GM18520 (cell line): Measurements from ENCODE around the gene MPC1.
A peak's percentile ranks its signal among the peaks of the same experiment; 100 is the strongest.
"Not testable (repeated sequence)": the region's sequence is repeated elsewhere in the genome, so short reads cannot be mapped to it uniquely, and the experiment has no call there.

Experiments used
- ATAC-seq: cut with Tn5 transposase; IDR thresholded peaks from one replicate; pipeline ENCODE4 v1.9.1; 2021; ENCODE audit not compliant: unreplicated experiment

The MPC1 gene

GRCh38 chr6:166348305-166348949 is 34.3 kb downstream of the MPC1 start:
- no peak for ATAC-seq

- ATAC-seq = no peak
These were observed 35.8 kb downstream of the MPC1 start for GRCh38 chr6:166346965-166347364.

- no peak for ATAC-seq
These were observed 36.3 kb downstream of the MPC1 start for GRCh38 chr6:166346449-166346848.

DNA sequence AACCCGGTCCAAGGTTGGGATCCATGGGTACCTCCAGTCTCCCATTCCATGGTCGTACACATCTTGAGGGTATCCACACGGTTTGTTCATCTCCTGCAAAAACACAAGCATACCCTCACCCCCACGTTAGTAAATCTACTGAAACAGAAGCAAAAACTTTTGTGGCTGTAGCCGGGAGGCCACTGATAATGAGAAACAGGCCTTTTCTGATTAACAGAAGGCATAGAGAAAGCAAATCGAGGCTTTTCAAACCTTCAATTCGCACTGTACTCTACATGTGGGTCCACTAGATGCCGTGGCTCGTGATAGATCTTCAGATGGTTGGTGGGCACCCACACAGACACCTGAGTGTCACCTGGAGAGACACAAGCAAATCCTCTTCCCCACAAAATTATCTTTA is 37.1 kb downstream of the MPC1 start:
- ATAC-seq = not testable (repeated sequence)

DNA sequence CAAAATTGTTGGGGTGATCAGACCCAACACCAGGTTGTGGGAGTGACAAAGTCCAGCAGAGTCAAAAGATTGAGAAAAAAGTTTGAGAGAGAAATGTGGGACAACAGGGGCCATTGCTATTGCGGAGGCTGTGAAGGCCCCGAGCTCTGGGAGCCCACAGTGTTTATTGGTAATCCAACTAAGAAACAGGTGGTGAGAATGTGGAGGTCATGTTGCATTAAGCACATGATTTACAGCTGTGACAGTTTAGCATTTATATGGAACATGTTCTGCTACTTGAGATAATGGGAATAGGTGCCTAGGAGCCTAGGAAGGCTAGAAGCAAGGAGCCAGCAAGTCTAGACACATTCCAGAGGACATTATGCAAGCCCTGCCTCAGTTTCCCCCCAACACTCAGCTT is 37.8 kb downstream of the MPC1 start:
- not testable (repeated sequence) for ATAC-seq

DNA sequence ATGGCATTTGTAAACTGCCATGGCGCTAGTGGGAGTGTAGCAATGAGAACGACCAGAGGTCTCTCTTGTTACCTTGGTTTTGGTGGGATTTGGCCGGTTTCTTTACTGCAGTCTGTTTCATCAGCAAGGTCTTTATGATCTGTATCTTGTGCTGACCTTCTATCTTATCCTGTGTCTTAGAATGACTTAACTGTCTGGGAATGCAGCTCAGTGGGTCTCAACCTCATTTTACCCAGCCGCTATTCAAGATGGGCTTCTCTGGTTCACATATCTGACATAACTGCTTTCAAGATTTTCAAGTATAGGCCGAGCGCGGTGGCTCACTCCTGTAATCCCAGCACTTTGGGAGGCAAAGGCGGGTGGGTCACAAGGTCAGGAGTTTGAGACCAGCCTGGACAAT is 38.5 kb downstream of the MPC1 start:
- no peak for ATAC-seq

DNA sequence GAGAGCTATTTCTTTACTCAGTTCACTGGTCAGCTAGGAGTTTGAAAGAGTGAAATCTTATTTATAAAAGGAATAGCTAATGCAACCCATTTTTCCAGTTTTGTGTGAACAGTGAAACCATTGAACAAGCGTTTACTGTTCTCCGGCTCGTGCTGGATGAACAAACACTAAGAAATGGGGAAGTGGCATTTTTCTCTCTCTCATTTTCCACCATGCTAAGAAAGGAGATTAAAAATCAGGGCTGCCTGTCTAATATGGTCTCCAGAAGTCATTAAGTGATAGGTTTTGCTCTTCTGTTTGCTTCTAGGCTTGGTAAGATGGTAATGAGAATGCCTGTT is 39.6 kb downstream of the MPC1 start:
- ATAC-seq = peak; percentile 10

DNA sequence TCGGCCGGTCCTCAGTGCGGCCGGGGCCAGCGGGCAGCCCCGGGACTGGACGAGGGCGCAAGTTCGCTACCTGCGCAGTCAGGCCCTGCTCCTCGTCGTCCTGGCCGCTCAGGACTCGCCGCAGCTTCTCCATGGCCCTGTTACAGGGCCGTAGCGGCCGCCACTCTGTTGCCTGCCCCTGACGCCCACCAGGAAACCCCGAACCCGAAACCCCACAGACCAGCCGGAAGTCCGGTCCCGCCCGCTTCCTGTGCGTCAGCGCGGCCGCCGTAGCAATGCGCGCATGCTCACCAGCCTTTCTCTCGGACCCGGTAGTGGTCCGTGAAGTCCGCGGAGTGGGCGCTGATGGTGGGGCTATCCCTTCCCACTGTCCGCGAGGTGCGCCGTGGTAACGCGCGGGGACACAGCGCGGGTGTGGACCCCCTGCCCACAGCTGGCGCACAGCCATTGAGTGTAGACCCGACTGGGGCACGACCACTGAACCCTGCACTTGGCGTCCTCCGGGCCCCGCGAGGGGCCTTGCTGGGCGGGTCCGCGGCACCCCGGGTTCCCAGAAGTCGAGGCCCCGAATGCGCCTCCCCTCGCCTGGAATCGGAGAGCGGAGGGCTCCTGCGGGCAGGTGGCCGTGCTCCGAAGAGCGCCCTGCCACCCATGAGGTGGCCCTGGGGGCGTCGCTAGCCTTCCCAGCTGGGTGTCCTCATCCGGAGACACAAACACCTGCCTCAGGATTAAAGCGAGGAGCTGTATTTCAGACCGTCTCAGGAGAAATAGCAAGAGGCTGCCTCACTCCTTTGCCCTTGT is 40.2 kb downstream of the MPC1 start, which contains the start of gene SFT2D1:
SFT2D1 (minus strand) TSS at position 197 of the 801 bp plus-strand sequence; CDS start at position 133, 64 bp downstream.
- ATAC-seq = peak; percentile 89

DNA sequence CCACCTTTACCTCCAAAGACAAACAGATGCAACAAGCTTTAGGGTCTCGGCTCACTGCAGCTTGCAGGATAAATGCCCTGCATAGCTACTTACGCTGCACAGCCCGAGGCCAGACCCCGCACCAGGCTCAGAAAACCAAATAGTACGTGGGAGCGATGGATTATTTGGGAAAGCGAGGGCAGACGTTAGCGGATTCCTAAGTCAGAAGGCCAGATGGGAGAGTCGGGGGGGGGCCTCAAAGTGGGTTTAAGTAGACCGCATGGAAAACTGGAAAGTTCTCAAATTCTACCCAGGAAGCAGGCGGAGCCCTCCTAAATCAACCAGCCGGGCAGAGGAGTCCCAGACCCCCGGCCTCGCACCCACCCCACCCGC is 40.8 kb downstream of the MPC1 start:
- ATAC-seq = no peak

DNA sequence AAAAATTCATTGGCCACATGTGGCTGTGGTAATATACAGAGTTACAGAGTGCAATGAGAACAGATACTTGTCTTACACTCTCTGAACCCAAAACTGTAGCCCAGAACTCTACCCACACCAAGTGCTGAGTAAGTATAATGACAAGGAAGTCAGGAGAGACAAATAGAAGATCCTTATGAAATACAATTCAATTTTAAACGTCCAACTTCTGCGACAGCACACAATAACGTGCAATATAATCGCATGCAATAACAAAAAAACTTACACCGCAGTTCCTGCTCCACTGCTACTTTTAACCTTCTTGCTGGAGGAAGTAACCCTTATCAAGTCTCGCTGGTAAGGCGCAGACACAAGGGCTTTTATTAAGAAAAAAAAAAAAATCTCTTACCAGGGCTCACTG is 41.3 kb downstream of the MPC1 start:
- no peak for ATAC-seq

- no peak for ATAC-seq
These were observed 43.9 kb downstream of the MPC1 start for GRCh38 chr6:166338854-166339253.

- no peak for ATAC-seq
These were observed 45.9 kb downstream of the MPC1 start for GRCh38 chr6:166336847-166337246.

- peak; percentile 48 for ATAC-seq
These were observed 47.1 kb downstream of the MPC1 start for GRCh38 chr6:166335378-166336302.

GRCh38 chr6:166334878-166335277 is 47.9 kb downstream of the MPC1 start:
- no peak for ATAC-seq

DNA sequence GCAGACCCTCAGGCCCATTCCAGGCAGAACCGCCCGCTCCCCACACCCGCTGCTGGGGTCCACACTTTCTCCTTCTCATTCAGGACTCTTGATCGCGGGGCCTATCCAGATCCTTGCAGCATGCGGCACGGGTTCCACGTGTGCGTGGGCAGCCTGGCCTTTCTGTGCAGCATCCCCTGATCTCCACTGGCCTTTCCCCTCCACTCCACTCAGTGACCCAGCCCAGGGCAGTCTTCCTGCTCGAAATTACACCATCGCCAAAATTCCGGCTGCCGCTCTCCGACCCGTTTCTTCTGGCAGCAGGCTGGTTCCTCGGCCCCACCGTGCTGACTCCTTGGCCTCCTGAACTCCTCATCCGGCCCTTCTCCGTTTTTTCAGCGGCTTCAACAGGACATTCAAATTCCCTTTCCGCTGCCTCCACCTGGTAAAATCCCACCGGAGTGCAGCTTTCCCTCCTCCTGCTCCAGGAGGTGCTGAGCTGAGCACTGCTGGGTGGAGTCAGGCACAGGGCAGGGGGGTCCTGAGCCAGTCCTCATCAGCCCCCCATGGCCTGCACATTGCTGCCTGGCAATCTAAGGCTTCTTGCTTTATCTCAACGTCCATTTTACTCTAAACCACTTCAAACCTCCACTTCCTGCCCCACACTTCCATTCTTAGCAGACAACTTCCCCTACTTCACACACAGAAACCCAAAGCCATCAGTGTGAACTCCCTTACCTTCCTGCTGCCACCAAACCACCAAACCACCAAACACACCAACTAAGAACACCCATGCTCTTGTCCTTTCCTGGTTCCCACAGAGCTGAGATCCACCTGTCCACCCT is 49.4 kb downstream of the MPC1 start:
- ATAC-seq = peak; percentile 72

- no peak for ATAC-seq
These were observed 51.0 kb downstream of the MPC1 start for GRCh38 chr6:166331503-166332415.

DNA sequence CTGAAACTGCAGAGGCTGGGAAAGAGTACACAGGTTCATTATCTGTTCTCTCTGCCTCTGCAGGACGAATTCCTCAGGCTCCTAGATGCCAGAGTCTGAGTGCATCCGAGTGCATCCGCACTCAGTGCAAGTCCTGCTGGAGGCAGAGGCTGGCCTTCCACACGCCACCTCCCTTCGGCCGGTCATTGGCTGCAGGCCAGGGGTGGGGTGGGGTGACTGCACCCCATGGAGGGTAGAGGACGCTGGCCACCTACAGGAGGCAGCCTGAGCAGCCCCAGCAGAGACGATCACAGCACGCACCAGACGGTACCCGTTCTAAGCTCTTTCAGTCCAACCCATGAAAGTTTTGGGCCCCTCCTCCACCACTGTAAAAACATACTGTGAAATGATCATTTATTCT is 52.1 kb downstream of the MPC1 start:
- ATAC-seq = no peak

- peak; percentile 83 for ATAC-seq
These were observed 57.2 kb downstream of the MPC1 start for GRCh38 chr6:166325383-166326042.

GRCh38 chr6:166323395-166323794 is 59.3 kb downstream of the MPC1 start:
- no peak for ATAC-seq
